HG03378 (cell line): ENCODE results near the gene PGA3.
A peak's percentile ranks its signal among the peaks of the same experiment; 100 is the strongest.
"Not testable (repeated sequence)": the region's sequence is repeated elsewhere in the genome, so short reads cannot be mapped to it uniquely, and the experiment has no call there.

ENCODE experiments used
- ATAC-seq: cut with Tn5 transposase; IDR thresholded peaks from one replicate; pipeline ENCODE4 v1.9.1; 2021; ENCODE audit warnings: mild to moderate bottlenecking, moderate library complexity; ENCODE audit not compliant: unreplicated experiment

Gene PGA3

GRCh38 chr11:61248071-61248470, 44.8 kb downstream of the PGA3 start:
- not testable (repeated sequence) for ATAC-seq

- ATAC-seq, result not testable (repeated sequence)
Observed at GRCh38 chr11:61249201-61249600, 45.9 kb downstream of the PGA3 start.

GRCh38 chr11:61250796-61251765, 47.8 kb downstream of the PGA3 start:
- ATAC-seq, result not testable (repeated sequence)

GRCh38 chr11:61252332-61252731, 49.0 kb downstream of the PGA3 start:
- ATAC-seq, result not testable (repeated sequence)

- peak; percentile 50 for ATAC-seq
Observed at GRCh38 chr11:61254403-61255025, 51.2 kb downstream of the PGA3 start.

GRCh38 chr11:61256710-61257482, 53.6 kb downstream of the PGA3 start:
- no peak for ATAC-seq

- no peak for ATAC-seq
Observed at GRCh38 chr11:61258546-61258945, 55.2 kb downstream of the PGA3 start.

- no peak for ATAC-seq
Observed at GRCh38 chr11:61259363-61259762, 56.0 kb downstream of the PGA3 start.
